ENCODE measurements around the gene C12orf43. TPM values are rescaled to one million over a fixed set of nuclear protein-coding genes. Genes with fewer than 3 reads are reported as not detected.

The C12orf43 gene
- total RNA-seq, 4 donors from 2014 or later, result 7.3 to 16.0 (median 14.1) TPM

GRCh38 chr12:121013715-121014114 lies 2.6 kb downstream of the C12orf43 start:
- TF ChIP-seq CTCF (IDR thresholded peaks at IDR 0.05), result no peak
- DNase-seq (ENCODE audit: low spot score) (no peak), ATAC-seq (ENCODE audit: low FRiP score) (no peak)

GRCh38 chr12:121011820-121012219 lies 4.5 kb downstream of the C12orf43 start:
- DNase-seq (ENCODE audit: low spot score) (no peak), ATAC-seq (ENCODE audit: low FRiP score) (no peak)
- TF ChIP-seq CTCF (IDR thresholded peaks at IDR 0.05), result no peak

GRCh38 chr12:121010860-121011259 lies 5.4 kb downstream of the C12orf43 start:
- TF ChIP-seq CTCF (IDR thresholded peaks at IDR 0.05), result no peak
- ATAC-seq (ENCODE audit: low FRiP score) (no peak), DNase-seq (ENCODE audit: low spot score) (no peak)

GRCh38 chr12:121009741-121010140 lies 6.5 kb downstream of the C12orf43 start:
- no peak for ATAC-seq (ENCODE audit: low FRiP score)
- no peak for DNase-seq (ENCODE audit: low spot score)
- no peak for TF ChIP-seq CTCF (IDR thresholded peaks at IDR 0.05)

GRCh38 chr12:121008347-121009098 lies 7.8 kb downstream of the C12orf43 start:
- ATAC-seq (ENCODE audit: low FRiP score) (no peak), DNase-seq (ENCODE audit: low spot score) (no peak)
- TF ChIP-seq CTCF (IDR thresholded peaks at IDR 0.05), result no peak

- ATAC-seq (ENCODE audit: low FRiP score), result no peak
- no peak for DNase-seq (ENCODE audit: low spot score)
- no peak for TF ChIP-seq CTCF (IDR thresholded peaks at IDR 0.05)
Observed at GRCh38 chr12:121005346-121005815, 10.9 kb downstream of the C12orf43 start.

- no peak for DNase-seq (ENCODE audit: low spot score)
- no peak for TF ChIP-seq CTCF (IDR thresholded peaks at IDR 0.05)
- no peak for ATAC-seq (ENCODE audit: low FRiP score)
Observed at GRCh38 chr12:121004253-121004815, 12.0 kb downstream of the C12orf43 start.
